NCI-H2196 (cell line): Measurements from ENCODE around the gene TRMT61A.
A peak's percentile ranks its signal among the peaks of the same experiment; 100 is the strongest.
"Not testable (repeated sequence)": the region's sequence is repeated elsewhere in the genome, so short reads cannot be mapped to it uniquely, and the experiment has no call there.

Source experiments
- DNase-seq: peaks from one replicate; lab custom pipeline; 2025; ENCODE audit not compliant: unreplicated experiment; lab: John Stamatoyannopoulos, UW

TRMT61A gene

GRCh38 chr14:103521951-103522563, 6.9 kb upstream of the TRMT61A start:
- DNase-seq, result no peak

- peak; percentile 65 for DNase-seq
These were observed 6.1 kb upstream of the TRMT61A start, which contains the start of gene CKB for GRCh38 chr14:103522649-103523574. CKB (minus strand) TSS chr14:103522830; CDS start chr14:103522493, 337 bp downstream.

DNA sequence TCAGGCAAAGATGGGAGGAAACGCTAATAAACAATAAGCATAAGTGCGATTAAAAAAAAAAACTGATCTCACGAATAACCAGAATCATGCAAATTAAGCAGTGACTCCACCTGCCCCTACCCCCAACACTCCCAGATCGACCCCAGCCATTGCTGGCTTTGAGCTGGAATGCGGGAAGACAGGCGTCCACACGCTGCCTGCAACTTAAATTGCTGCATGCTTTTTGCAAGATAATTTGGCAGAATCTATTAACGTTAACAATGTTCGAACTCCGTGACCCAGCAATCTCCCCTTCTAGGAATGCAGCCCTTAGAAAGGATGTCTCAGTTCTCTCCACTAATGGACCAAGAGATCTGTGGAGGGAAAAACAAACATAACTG, 5.4 kb upstream of the TRMT61A start:
- no peak for DNase-seq

DNA sequence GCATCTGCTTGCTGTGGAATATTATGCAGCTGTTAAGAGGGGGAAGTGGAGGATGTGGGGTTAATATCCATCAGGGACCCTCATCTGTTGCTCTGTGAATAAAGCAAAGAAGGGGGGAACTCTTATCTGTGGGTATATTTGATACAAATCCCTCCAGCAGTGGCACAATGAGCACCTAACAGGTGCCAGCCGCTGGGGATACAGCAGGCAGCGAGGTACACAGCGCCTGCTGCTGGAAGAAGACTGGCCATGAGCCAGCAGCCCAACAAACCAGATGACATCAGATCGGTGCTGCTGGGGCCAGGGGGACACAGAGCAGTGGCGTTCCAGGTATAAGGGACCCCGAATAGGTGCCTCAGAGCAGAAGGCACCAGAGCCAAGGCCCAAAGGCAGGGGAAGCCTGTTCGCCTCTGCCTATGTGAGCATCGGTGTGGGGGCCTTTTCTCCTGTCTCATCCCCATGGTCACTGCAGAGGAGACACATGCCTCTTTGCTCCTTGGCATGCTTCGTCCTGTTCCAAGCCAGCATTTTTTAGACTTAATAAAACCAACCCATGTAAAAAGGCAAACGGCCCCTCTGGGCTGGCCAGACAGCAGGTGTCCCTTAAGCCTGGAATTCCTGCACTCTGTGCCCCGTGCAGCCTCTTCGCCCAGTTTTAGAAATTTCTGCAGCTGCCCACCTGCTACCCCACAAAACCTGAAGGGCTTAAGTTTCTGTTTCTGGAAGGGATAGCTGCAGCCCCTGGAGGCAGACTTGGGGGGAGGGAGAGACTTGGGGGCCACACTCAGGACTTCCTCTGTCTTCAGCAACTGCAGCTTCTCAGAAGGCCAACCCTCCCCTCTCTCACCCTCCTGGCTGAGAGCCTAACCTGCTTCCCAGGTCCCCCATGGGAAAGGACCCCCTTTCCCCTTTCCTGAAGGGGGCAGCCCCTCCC, 4.7 kb upstream of the TRMT61A start:
- no peak for DNase-seq

DNA sequence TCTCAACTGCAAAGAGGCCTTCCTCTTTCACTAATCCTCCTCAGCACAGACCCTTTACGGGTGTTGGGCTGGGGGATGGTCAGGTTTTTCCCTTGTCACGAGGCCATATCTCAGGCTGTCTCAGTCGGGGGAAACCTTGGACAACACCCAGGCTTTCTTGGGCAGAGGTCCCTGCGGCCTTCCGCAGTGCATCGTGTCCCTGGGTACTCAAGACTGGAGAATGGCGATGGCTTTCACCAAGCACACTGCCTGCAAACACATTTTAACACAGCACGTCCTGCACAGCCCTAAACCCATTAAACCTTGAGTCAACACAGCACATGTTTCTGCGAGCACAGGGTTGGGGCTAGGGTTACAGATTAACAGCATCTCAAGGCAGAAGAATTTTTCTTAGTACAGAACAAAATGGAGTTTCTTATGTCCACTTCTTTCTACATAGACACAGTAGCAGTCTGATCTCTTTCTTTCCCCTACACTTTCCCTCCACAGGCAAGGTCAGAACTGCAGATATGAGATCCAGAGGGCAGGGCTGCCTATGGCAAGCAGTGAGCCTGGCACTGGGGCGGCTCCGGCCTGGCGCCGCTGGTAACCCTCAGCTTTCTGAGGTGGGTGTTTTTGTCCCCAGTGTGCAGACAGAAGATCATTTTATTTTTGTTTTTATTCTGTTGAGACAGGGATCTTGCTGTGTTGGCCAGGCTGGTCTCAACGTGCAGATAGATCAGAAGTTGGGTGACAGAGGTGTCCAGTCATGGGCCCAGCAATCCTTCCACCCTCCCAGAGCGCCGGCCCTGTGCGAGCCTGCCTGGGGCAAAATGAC, 3.4 kb upstream of the TRMT61A start:
- not testable (repeated sequence) for DNase-seq

- DNase-seq, result no peak
These were observed 2.6 kb upstream of the TRMT61A start for GRCh38 chr14:103526247-103526913.

DNA sequence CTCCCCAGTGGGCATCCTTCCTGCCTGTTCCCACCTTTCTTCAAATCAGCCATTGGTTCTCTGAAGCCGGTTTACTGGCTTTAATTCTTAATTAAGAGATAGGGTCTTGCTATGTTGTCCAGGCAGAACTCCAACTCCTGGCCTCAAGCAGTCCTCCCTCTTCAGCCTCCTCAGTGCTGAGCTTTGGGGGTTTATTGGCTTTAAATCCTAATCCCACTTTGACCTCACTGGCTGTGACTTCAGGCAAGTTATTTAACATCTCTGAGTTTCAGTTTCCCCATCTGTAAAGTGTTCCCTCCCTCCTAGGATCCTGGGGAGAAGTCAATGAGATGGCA, 2.1 kb upstream of the TRMT61A start:
- DNase-seq, result no peak

DNA sequence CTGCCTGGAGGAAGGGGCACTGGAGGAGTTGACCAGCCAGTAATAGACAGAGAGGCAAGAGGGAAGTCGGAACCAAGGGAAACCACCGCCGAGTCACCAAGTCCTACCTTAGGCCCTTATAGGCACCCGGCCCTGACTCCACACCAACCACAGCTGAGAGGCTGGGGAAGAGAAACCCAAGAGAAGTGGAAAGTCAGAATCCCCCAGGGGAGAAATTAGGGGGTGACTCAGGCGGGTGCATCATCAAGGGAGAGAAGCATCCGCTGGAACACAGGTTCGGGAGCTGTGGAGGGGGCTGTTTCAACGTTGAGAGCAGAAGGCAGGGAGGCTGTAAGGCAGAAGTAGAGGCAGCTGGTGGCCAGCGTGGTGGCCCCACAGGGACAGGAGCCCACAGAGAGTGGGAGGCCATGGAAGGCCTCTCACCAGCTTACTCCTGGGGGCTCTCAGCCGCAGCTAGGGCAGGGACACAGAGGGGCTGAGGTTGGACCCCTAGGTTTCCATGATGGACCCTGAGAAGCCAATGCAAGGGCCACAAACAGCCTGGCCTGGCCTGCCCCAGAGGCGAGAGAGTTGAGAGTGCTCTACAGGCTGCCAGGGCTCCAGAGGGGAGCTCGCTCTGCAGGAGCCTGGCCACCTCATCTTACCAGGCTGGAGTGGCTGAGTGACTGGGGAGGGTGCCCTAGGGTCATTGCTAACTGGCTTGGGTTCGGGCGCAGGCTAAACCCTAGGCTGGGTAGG, 1.4 kb upstream of the TRMT61A start:
- DNase-seq, result no peak

DNA sequence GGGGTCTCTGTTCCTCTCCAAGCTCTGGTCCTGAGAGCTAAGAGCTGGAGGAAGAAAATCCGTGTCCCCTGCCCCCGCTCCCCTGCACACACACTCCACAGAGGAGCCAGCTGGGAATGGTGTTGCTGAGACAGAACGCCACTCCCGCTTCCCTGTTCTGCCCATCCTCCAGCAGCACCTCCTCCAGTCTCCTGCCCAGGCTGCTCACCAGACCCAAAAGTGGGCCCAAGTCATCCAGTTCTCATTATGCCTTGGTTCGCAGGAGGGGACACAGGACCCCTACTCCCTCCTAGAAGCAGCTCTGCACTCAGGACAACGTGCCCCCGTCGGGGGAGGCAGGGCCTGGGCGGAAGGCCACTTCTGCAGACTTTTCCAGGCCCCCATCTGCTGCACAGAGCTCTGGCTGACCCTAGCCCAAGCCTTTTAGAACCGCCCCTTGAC, 830 bp upstream of the TRMT61A start:
- DNase-seq, result no peak

GRCh38 chr14:103529383-103530365, 678 bp downstream of the TRMT61A start:
- no peak for DNase-seq

- DNase-seq, result no peak
These were observed 1.4 kb downstream of the TRMT61A start for GRCh38 chr14:103530390-103530789.

DNA sequence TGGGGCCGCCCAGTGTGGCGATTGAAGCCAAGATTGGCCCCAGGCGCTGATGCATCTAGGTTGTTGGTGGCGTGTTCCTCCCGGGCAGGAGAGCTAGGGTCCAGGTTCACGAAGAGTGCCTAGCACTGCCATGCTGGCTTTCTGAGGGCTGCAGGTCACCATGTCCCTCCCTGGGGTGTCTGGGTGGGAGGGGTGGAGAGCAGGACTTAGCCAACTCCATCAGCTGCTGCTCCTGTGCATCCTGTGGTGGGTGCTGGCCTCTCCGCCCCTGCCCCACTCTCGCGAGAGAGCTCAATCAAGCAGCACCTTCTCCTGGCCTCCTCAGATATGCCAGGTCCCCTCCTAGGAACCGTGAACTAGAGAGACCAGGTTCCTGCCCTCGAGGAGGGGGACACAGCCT, 1.8 kb downstream of the TRMT61A start:
- no peak for DNase-seq

DNA sequence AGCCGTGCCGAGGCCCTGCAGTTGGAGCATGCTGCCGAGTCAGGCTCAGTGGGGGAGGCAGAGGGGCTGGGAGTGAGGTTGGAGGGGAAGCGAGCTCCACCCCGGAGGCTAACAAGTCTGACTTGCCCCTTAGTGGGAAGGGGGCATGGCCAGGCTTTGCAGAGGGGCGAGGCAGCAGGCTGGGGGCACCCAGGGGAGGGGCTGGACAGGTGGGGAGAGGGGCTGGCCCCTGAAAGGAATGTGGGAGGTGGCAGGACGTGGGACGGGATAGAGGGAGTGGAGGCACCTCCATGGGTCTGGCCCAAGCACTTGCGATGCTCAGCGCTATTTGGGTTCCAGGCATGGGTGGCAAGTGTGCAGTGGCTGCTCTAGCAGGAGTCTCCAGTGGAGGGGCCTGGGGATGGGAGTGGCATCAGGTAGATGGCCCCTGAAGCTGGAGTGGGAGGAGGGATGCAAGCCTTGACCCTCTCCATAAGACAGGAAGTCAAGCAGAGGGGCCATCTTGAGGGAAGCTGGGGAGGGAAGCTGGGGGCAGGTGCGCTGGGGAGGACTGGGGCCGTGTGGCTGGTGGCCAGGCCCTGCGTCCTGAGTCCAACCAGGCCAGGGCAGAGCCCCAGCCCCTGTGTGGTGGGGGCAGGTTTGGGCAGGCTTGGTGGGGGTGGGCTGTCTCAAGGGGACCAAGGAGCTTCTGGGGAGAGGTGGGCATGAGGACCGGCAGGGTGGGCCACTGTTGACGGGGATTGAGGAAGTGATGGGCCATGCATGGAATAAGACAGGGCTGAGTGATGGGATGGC, 2.6 kb downstream of the TRMT61A start:
- DNase-seq, result no peak

DNA sequence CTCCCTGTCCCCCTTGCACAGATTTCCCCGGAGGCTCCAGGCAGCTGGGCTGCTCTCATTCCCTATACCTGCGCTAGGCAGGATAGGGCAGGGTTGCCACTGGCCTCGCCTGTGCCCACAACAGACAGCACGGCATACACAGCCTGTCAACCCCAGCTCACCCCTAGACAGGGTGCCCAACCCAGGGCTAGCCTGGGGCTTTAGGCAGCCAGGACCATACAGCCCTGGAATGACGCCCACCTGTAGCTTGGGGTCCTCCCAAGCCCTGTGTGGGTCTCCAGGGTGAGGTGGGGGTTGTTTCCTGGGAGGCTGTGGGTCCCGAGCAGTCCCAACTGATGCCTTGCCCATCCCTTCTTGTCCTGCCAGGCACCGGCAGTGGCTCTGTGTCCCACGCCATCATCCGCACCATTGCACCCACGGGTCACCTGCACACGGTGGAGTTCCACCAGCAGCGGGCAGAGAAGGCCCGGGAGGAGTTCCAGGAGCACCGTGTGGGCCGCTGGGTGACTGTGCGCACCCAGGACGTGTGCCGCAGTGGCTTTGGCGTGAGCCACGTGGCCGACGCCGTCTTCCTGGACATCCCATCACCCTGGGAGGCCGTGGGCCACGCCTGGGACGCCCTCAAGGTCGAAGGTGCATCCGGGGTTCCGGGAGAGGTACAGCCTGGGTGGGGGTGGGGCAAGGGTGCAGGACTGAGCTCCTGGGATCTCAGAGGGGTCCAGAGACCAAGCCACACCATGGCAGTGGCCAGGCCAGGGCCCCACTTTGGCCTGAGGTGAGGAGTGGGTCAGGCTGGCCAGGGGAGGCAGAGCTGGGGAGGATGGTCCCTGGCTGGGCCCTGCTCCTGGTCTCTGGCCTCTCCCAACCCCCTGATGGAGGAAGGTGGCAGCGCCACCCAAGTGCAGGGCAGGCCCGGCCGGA, 3.5 kb downstream of the TRMT61A start:
- no peak for DNase-seq

- no peak for DNase-seq
These were observed 4.4 kb downstream of the TRMT61A start for GRCh38 chr14:103533137-103533998.
